ENCODE results near the gene DNAJC8.

The DNAJC8 gene

GRCh38 chr1:28264897-28265296 is 32.1 kb upstream of the DNAJC8 start:
- Histone ChIP-seq H3K36me3 (ENCODE audit: control insufficient read depth, insufficient read depth, low read length) (no peaks in the 10 kb centered on the region), H3K4me3 (ENCODE audit: low read length) (no peak overlapping the region), H3K9ac (ENCODE audit: low read length) (no peak overlapping the region), H3K27ac (ENCODE audit: low read depth, low read length) (no peak overlapping the region), H3K27me3 (ENCODE audit: control insufficient read depth, insufficient read depth, low read length) (no peaks in the 10 kb centered on the region), H3K4me1 (ENCODE audit: control insufficient read depth, insufficient read depth, low read length) (peaks cover 2% of the 10 kb centered on the region)

GRCh38 chr1:28260803-28261174 is 28.0 kb upstream of the DNAJC8 start:
- H3K27ac ChIP-seq (ENCODE audit: low read depth, low read length), result no peak overlapping the region
- no peak overlapping the region for H3K9ac ChIP-seq (ENCODE audit: low read length)
- H3K27me3 ChIP-seq (ENCODE audit: control insufficient read depth, insufficient read depth, low read length), result no peaks in the 10 kb centered on the region
- peaks cover 2% of the 10 kb centered on the region for H3K4me1 ChIP-seq (ENCODE audit: control insufficient read depth, insufficient read depth, low read length)
- peak overlapping the region; percentile 95 for H3K4me3 ChIP-seq (ENCODE audit: low read length)
- no peaks in the 10 kb centered on the region for H3K36me3 ChIP-seq (ENCODE audit: control insufficient read depth, insufficient read depth, low read length)

GRCh38 chr1:28259934-28260802 is 27.3 kb upstream of the DNAJC8 start:
- H3K27ac ChIP-seq (ENCODE audit: low read depth, low read length), result peak overlapping the region; percentile 86
- H3K9ac ChIP-seq (ENCODE audit: low read length), result peak overlapping the region; percentile 62
- H3K4me1 ChIP-seq (ENCODE audit: control insufficient read depth, insufficient read depth, low read length), result peaks cover 2% of the 10 kb centered on the region
- H3K36me3 ChIP-seq (ENCODE audit: control insufficient read depth, insufficient read depth, low read length), result no peaks in the 10 kb centered on the region
- no peaks in the 10 kb centered on the region for H3K27me3 ChIP-seq (ENCODE audit: control insufficient read depth, insufficient read depth, low read length)
- H3K4me3 ChIP-seq (ENCODE audit: low read length), result peak overlapping the region; percentile 95

GRCh38 chr1:28259252-28259933 is 26.6 kb upstream of the DNAJC8 start, which contains the start of gene SESN2:
SESN2 (plus strand) TSS chr1:28259518; CDS start chr1:28259848, 330 bp downstream.
- Histone ChIP-seq H3K27ac (ENCODE audit: low read depth, low read length) (peak within 1 kb of the TSS; percentile 86), H3K9ac (ENCODE audit: low read length) (peak within 1 kb of the TSS; percentile 62), H3K4me3 (ENCODE audit: low read length) (peak within 1 kb of the TSS; percentile 95), H3K4me1 (ENCODE audit: control insufficient read depth, insufficient read depth, low read length) (peaks cover 2% of the 10 kb centered on the region), H3K36me3 (ENCODE audit: control insufficient read depth, insufficient read depth, low read length) (no peaks in the 10 kb centered on the region), H3K27me3 (ENCODE audit: control insufficient read depth, insufficient read depth, low read length) (no peaks in the 10 kb centered on the region)

GRCh38 chr1:28258628-28259251 is 25.9 kb upstream of the DNAJC8 start:
- H3K27ac ChIP-seq (ENCODE audit: low read depth, low read length), result no peak overlapping the region
- H3K4me3 ChIP-seq (ENCODE audit: low read length), result peak overlapping the region; percentile 38
- no peak overlapping the region for H3K9ac ChIP-seq (ENCODE audit: low read length)
- peaks cover 2% of the 10 kb centered on the region for H3K4me1 ChIP-seq (ENCODE audit: control insufficient read depth, insufficient read depth, low read length)
- H3K27me3 ChIP-seq (ENCODE audit: control insufficient read depth, insufficient read depth, low read length), result no peaks in the 10 kb centered on the region
- H3K36me3 ChIP-seq (ENCODE audit: control insufficient read depth, insufficient read depth, low read length), result no peaks in the 10 kb centered on the region

GRCh38 chr1:28257736-28258135 is 24.9 kb upstream of the DNAJC8 start:
- Histone ChIP-seq H3K27ac (ENCODE audit: low read depth, low read length) (no peak overlapping the region), H3K9ac (ENCODE audit: low read length) (no peak overlapping the region), H3K4me1 (ENCODE audit: control insufficient read depth, insufficient read depth, low read length) (peaks cover 2% of the 10 kb centered on the region), H3K27me3 (ENCODE audit: control insufficient read depth, insufficient read depth, low read length) (no peaks in the 10 kb centered on the region), H3K36me3 (ENCODE audit: control insufficient read depth, insufficient read depth, low read length) (no peaks in the 10 kb centered on the region), H3K4me3 (ENCODE audit: low read length) (no peak overlapping the region)

- Histone ChIP-seq H3K36me3 (ENCODE audit: control insufficient read depth, insufficient read depth, low read length) (no peaks in the 10 kb centered on the region), H3K4me3 (ENCODE audit: low read length) (no peak overlapping the region), H3K27ac (ENCODE audit: low read depth, low read length) (no peak overlapping the region), H3K4me1 (ENCODE audit: control insufficient read depth, insufficient read depth, low read length) (peaks cover 2% of the 10 kb centered on the region), H3K27me3 (ENCODE audit: control insufficient read depth, insufficient read depth, low read length) (no peaks in the 10 kb centered on the region), H3K9ac (ENCODE audit: low read length) (no peak overlapping the region)
These were observed 23.5 kb upstream of the DNAJC8 start for GRCh38 chr1:28256197-28256827.

GRCh38 chr1:28249866-28250295 is 17.1 kb upstream of the DNAJC8 start:
- no peaks in the 10 kb centered on the region for H3K27me3 ChIP-seq (ENCODE audit: control insufficient read depth, insufficient read depth, low read length)
- H3K36me3 ChIP-seq (ENCODE audit: control insufficient read depth, insufficient read depth, low read length), result no peaks in the 10 kb centered on the region
- no peak overlapping the region for H3K9ac ChIP-seq (ENCODE audit: low read length)
- no peak overlapping the region for H3K27ac ChIP-seq (ENCODE audit: low read depth, low read length)
- peaks cover 10% of the 10 kb centered on the region for H3K4me1 ChIP-seq (ENCODE audit: control insufficient read depth, insufficient read depth, low read length)
- no peak overlapping the region for H3K4me3 ChIP-seq (ENCODE audit: low read length)

- H3K4me1 ChIP-seq (ENCODE audit: control insufficient read depth, insufficient read depth, low read length), result peaks cover 10% of the 10 kb centered on the region
- H3K9ac ChIP-seq (ENCODE audit: low read length), result no peak overlapping the region
These were observed 16.4 kb upstream of the DNAJC8 start for GRCh38 chr1:28249013-28249865.

GRCh38 chr1:28248273-28249012 is 15.6 kb upstream of the DNAJC8 start:
- H3K4me1 ChIP-seq (ENCODE audit: control insufficient read depth, insufficient read depth, low read length), result peaks cover 10% of the 10 kb centered on the region
- H3K27ac ChIP-seq (ENCODE audit: low read depth, low read length), result peak overlapping the region; percentile 84
- no peaks in the 10 kb centered on the region for H3K27me3 ChIP-seq (ENCODE audit: control insufficient read depth, insufficient read depth, low read length)
- H3K9ac ChIP-seq (ENCODE audit: low read length), result no peak overlapping the region
- H3K36me3 ChIP-seq (ENCODE audit: control insufficient read depth, insufficient read depth, low read length), result no peaks in the 10 kb centered on the region
- H3K4me3 ChIP-seq (ENCODE audit: low read length), result peak overlapping the region; percentile 28

More at GRCh38 chr1:28249013-28249865, 16.4 kb upstream of the DNAJC8 start:
- no peaks in the 10 kb centered on the region for H3K36me3 ChIP-seq (ENCODE audit: control insufficient read depth, insufficient read depth, low read length)
- peak overlapping the region; percentile 28 for H3K4me3 ChIP-seq (ENCODE audit: low read length)
- H3K27me3 ChIP-seq (ENCODE audit: control insufficient read depth, insufficient read depth, low read length), result no peaks in the 10 kb centered on the region
- H3K27ac ChIP-seq (ENCODE audit: low read depth, low read length), result no peak overlapping the region
